NB4 (cell line): ENCODE results near the gene CACNG5.

ENCODE experiments used
- DNase-seq: peaks from one replicate; pipeline ENCODE4 v3.0.0; 2010; ENCODE audit warnings: low read depth
- H3K4me3 ChIP-seq: one replicate; pipeline ENCODE4 v1.5.1; 2011; ENCODE audit warnings: mild to moderate bottlenecking, low read depth, low read length, moderate library complexity
- CTCF ChIP-seq: IDR thresholded peaks from one replicate; pipeline ENCODE4 v1.5.1; 2012; ENCODE audit warnings: low read depth, low read length
- MAX ChIP-seq: IDR thresholded peaks from 2 replicates; pipeline ENCODE4 v1.6.1; 2011; ENCODE audit warnings: low read depth, low read length
- MYC ChIP-seq: IDR thresholded peaks from 2 replicates; pipeline ENCODE4 v1.6.1; 2011; ENCODE audit warnings: low read depth, low read length
- POLR2A ChIP-seq: IDR thresholded peaks from 2 replicates; pipeline ENCODE4 v1.6.1; 2011; ENCODE audit warnings: mild to moderate bottlenecking; ENCODE audit not compliant: insufficient read length; ENCODE audit errors: extremely low read depth

CACNG5 gene

DNA sequence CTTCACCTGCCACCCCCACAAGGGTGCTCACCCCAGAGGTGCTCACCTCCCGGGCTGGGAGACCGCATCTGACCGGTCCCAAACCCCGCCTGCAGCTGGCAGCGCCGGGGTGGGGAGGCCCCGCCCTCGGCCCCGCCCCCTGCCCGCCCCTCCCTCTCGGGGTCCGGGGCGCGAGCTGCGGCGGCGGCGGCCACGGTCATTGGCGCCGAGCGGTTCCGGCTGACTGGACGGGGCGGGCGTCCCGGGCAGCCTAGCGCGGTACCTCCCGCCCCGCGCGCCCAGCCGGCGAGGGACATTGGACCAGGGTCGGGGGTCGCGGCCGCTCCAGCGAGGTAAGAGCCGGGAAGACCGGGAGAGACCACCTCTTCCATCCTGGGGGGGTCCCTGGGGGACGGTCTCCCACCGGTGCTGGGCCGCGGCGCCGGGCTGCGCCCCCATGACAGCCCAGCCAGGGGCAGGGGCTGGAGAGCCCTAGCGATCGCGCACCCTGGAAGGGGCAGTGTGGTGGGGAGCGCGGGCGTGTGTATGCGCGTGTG, at the start of gene CACNG5:
CACNG5 (plus strand) TSS at position 199 of the 536 bp plus-strand sequence. CDS start 42,216 bp downstream, outside the sequence.
- no peak for DNase-seq
- TF ChIP-seq MYC (no peak), MAX (no peak), POLR2A (no peak), CTCF (no peak)
- H3K4me3 ChIP-seq, result no peak within 1 kb of the TSS

- TF ChIP-seq MYC, result no peak
- TF ChIP-seq POLR2A, result no peak
- no peak for TF ChIP-seq CTCF
- TF ChIP-seq MAX, result no peak
- H3K4me3 ChIP-seq, result no peak overlapping the region
- DNase-seq, result no peak
These were observed 48.8 kb upstream of the CACNG5 start for GRCh38 chr17:66786107-66786506.

DNA sequence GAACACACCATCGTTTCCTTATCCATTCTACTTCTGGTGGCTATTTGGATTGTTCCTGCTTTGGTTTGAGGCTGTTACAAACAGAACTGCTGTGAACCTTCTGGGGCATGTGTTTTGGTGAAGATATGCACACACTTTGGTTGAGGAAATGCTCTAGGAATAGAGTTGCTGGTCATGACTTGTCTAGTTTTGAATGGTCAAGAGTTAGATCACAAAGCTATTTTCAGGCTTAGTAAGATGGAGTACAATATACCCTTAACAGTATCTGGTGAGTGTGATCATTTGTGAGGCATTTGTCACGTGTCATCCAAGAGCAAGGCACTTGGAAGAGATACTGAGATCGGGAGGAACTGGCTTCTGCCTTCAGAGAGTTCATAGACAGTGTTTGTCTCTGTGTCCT, 47.0 kb upstream of the CACNG5 start:
- H3K4me3 ChIP-seq, result no peak overlapping the region
- TF ChIP-seq MYC (no peak), POLR2A (no peak), CTCF (no peak), MAX (no peak)

GRCh38 chr17:66789093-66789492, 45.8 kb upstream of the CACNG5 start:
- TF ChIP-seq MAX (no peak), POLR2A (no peak), CTCF (no peak), MYC (no peak)
- no peak for DNase-seq
- no peak overlapping the region for H3K4me3 ChIP-seq

More for the DNA sequence above, 47.0 kb upstream of the CACNG5 start:
- DNase-seq, result no peak

DNA sequence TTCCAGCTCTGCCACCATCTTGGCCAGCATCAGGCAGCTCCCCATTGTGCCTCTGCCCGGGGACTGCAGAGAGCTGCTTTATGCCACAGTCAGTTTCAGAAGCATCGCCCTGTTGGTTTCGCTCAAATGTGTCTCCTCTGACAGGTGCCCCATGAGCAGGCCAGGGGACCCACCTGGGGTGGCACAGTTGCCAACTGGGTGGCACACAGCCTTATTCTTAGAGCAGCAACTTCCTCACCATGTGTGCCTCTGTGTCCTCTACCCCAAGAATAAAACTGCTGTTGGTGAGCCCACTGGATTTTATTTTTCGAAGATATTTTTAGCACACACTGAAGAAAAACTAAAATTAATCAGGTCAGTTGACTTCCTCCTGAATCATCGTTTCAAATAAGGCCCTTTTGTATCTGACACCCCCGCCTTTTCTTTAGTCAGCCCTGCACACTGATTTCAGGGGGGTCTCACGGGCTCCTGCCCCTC, 44.9 kb upstream of the CACNG5 start:
- TF ChIP-seq MAX, result no peak
- no peak for TF ChIP-seq CTCF
- TF ChIP-seq POLR2A, result no peak
- TF ChIP-seq MYC, result no peak

More for the DNA sequence above, 44.9 kb upstream of the CACNG5 start:
- no peak overlapping the region for H3K4me3 ChIP-seq
- DNase-seq, result no peak
